Measurements from ENCODE around the gene CYP27B1.

DNA sequence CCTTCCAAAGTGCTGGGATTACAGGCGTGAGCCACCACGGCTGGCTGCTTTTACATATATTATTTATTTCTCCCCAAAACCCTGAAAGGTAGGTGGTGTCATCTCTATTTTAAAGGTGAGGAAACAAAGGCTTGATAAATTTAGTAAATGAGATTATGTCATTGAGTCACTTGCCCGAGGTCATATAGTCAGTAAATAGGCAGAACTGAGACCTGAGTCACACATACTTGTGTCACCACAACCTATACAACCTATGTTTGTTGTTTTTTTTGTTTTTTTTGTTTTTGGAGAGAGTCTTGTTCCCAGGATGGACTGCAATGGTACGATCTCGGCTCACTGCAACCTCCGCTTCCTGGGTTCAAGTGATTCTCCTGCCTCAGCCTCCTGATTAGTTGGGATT, 28.5 kb upstream of the CYP27B1 start:
- TF ChIP-seq, protein P1, sequence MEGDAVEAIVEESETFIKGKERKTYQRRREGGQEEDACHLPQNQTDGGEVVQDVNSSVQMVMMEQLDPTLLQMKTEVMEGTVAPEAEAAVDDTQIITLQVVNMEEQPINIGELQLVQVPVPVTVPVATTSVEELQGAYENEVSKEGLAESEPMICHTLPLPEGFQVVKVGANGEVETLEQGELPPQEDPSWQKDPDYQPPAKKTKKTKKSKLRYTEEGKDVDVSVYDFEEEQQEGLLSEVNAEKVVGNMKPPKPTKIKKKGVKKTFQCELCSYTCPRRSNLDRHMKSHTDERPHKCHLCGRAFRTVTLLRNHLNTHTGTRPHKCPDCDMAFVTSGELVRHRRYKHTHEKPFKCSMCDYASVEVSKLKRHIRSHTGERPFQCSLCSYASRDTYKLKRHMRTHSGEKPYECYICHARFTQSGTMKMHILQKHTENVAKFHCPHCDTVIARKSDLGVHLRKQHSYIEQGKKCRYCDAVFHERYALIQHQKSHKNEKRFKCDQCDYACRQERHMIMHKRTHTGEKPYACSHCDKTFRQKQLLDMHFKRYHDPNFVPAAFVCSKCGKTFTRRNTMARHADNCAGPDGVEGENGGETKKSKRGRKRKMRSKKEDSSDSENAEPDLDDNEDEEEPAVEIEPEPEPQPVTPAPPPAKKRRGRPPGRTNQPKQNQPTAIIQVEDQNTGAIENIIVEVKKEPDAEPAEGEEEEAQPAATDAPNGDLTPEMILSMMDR (IDR thresholded peaks at IDR 0.05): no peak
- TF ChIP-seq POLR2A (IDR thresholded peaks at IDR 0.05): no peak
